Effector memory CD8-positive, alpha-beta T cell (primary cell): Measurements from ENCODE around the gene CYP3A4.
"Not testable (repeated sequence)": the region's sequence is repeated elsewhere in the genome, so short reads cannot be mapped to it uniquely, and the experiment has no call there.

Experiments used
- ATAC-seq: fragments of 150-1000 bp; cut with Tn5 transposase; replicated peaks from 2 replicates; pipeline ENCODE4 v1.10.0; 2021; ENCODE audit warnings: mild to moderate bottlenecking, moderate library complexity
- DNase-seq, 3 experiments: peaks; one replicate each; pipeline ENCODE4 v3.0.0; 2021
- H3K27ac Mint-ChIP-seq, 2 donors: one replicate each; pipeline ENCODE4 v1.8.0; 2022; ENCODE audit warnings: mild to moderate bottlenecking in 2 of 2, mixed read lengths in 2 of 2, moderate library complexity in 2 of 2
- H3K27me3 Mint-ChIP-seq, 2 donors: one replicate each; pipeline ENCODE4 v1.8.0; 2022; ENCODE audit warnings: mixed read lengths in 2 of 2
- H3K36me3 Mint-ChIP-seq: one replicate; pipeline ENCODE4 v1.8.0; 2022; ENCODE audit warnings: mild to moderate bottlenecking, moderate library complexity, mixed read lengths; ENCODE audit not compliant: insufficient read depth
- H3K4me1 Mint-ChIP-seq, 2 donors: one replicate each; pipeline ENCODE4 v1.8.0; 2022; ENCODE audit warnings: low read depth in 2 of 2, mixed read lengths in 2 of 2
- H3K4me3 Mint-ChIP-seq, 2 donors: one replicate each; pipeline ENCODE4 v1.8.0; 2022; ENCODE audit warnings: mild to moderate bottlenecking in 2 of 2, mixed read lengths in 2 of 2, moderate library complexity in 2 of 2
- H3K9me3 Mint-ChIP-seq, 2 donors: one replicate each; pipeline ENCODE4 v1.8.0; 2022; ENCODE audit warnings: mixed read lengths in 2 of 2

The CYP3A4 gene

GRCh38 chr7:99788554-99788953 lies 4.6 kb upstream of the CYP3A4 start:
- Mint-ChIP-seq H3K4me1 (peaks cover 6 to 23% of the 10 kb centered on the region in 2 donors), H3K27ac (peak overlapping the region in 1 of 2 donors; percentile 33), H3K4me3 (peak overlapping the region in 1 of 2 donors; percentile 45), H3K27me3 (peaks cover 13 to 24% of the 10 kb centered on the region in 2 donors), H3K36me3 (no peaks in the 10 kb centered on the region), H3K9me3 (no peaks in the 10 kb centered on the region)
- ATAC-seq = no peak
- DNase-seq = no peak

- Mint-ChIP-seq H3K27ac (peak overlapping the region in 1 of 2 donors; percentile 33), H3K27me3 (peaks cover 14 to 33% of the 10 kb centered on the region in 2 donors), H3K9me3 (no peaks in the 10 kb centered on the region), H3K36me3 (no peaks in the 10 kb centered on the region), H3K4me3 (no peak overlapping the region), H3K4me1 (peaks cover 6 to 23% of the 10 kb centered on the region in 2 donors)
- no peak for DNase-seq
- no peak for ATAC-seq
Observed at GRCh38 chr7:99786726-99787335, 2.8 kb upstream of the CYP3A4 start.

GRCh38 chr7:99785654-99786053 lies 1.7 kb upstream of the CYP3A4 start:
- H3K36me3 Mint-ChIP-seq, DNase-seq, H3K9me3 Mint-ChIP-seq, H3K27ac Mint-ChIP-seq, ATAC-seq, H3K4me3 Mint-ChIP-seq: not testable (repeated sequence)
- peaks cover 6 to 23% of the 10 kb centered on the region in 2 donors for H3K4me1 Mint-ChIP-seq
- H3K27me3 Mint-ChIP-seq = peaks cover 14 to 42% of the 10 kb centered on the region in 2 donors

GRCh38 chr7:99782012-99782953 lies 1.7 kb downstream of the CYP3A4 start:
- Mint-ChIP-seq H3K4me1 (no peaks in the 10 kb centered on the region), H3K27ac (no peak overlapping the region), H3K36me3 (no peaks in the 10 kb centered on the region), H3K9me3 (no peaks in the 10 kb centered on the region), H3K27me3 (peaks cover 19 to 65% of the 10 kb centered on the region in 2 donors), H3K4me3 (no peak overlapping the region)
- DNase-seq (no peak), ATAC-seq (no peak)

- no peak for DNase-seq
- no peak for ATAC-seq
- no peak overlapping the region for H3K4me3 Mint-ChIP-seq
- H3K36me3 Mint-ChIP-seq = no peaks in the 10 kb centered on the region
- H3K27me3 Mint-ChIP-seq = peaks cover 23 to 74% of the 10 kb centered on the region in 2 donors
- no peak overlapping the region for H3K27ac Mint-ChIP-seq
- no peaks in the 10 kb centered on the region for H3K4me1 Mint-ChIP-seq
- no peaks in the 10 kb centered on the region for H3K9me3 Mint-ChIP-seq
Observed at GRCh38 chr7:99780588-99780987, 3.4 kb downstream of the CYP3A4 start.

- H3K4me3 Mint-ChIP-seq = no peak overlapping the region
- DNase-seq (no peak), ATAC-seq (no peak)
- H3K36me3 Mint-ChIP-seq = no peaks in the 10 kb centered on the region
- no peak overlapping the region for H3K27ac Mint-ChIP-seq
- no peaks in the 10 kb centered on the region for H3K4me1 Mint-ChIP-seq
- H3K9me3 Mint-ChIP-seq = no peaks in the 10 kb centered on the region
- peaks cover 29 to 76% of the 10 kb centered on the region in 2 donors for H3K27me3 Mint-ChIP-seq
Observed at GRCh38 chr7:99779949-99780348, 4.0 kb downstream of the CYP3A4 start.

- H3K27me3 Mint-ChIP-seq = peaks cover 30 to 76% of the 10 kb centered on the region in 2 donors
- DNase-seq = no peak
- no peak overlapping the region for H3K4me3 Mint-ChIP-seq
- ATAC-seq = no peak
- no peaks in the 10 kb centered on the region for H3K4me1 Mint-ChIP-seq
- no peak overlapping the region for H3K27ac Mint-ChIP-seq
- H3K9me3 Mint-ChIP-seq = no peaks in the 10 kb centered on the region
- no peaks in the 10 kb centered on the region for H3K36me3 Mint-ChIP-seq
Observed at GRCh38 chr7:99778880-99779279, 5.1 kb downstream of the CYP3A4 start.

- H3K36me3 Mint-ChIP-seq, H3K9me3 Mint-ChIP-seq, H3K4me3 Mint-ChIP-seq, H3K4me1 Mint-ChIP-seq, H3K27ac Mint-ChIP-seq, ATAC-seq, DNase-seq: not testable (repeated sequence)
- H3K27me3 Mint-ChIP-seq = peaks cover 58 to 80% of the 10 kb centered on the region in 2 donors
Observed at GRCh38 chr7:99773395-99773794, 10.6 kb downstream of the CYP3A4 start.

GRCh38 chr7:99772565-99772964 lies 11.4 kb downstream of the CYP3A4 start:
- no peak overlapping the region for H3K4me3 Mint-ChIP-seq
- DNase-seq (no peak), ATAC-seq (no peak)
- no peak overlapping the region for H3K27ac Mint-ChIP-seq
- H3K4me1 Mint-ChIP-seq = peaks cover 2 to 4% of the 10 kb centered on the region in 2 donors
- H3K9me3 Mint-ChIP-seq = no peaks in the 10 kb centered on the region
- no peaks in the 10 kb centered on the region for H3K36me3 Mint-ChIP-seq
- peaks cover 56 to 71% of the 10 kb centered on the region in 2 donors for H3K27me3 Mint-ChIP-seq

- DNase-seq, H3K36me3 Mint-ChIP-seq, H3K4me1 Mint-ChIP-seq, H3K9me3 Mint-ChIP-seq, H3K27ac Mint-ChIP-seq, H3K4me3 Mint-ChIP-seq, ATAC-seq: not testable (repeated sequence)
- peaks cover 41 to 51% of the 10 kb centered on the region in 2 donors for H3K27me3 Mint-ChIP-seq
Observed at GRCh38 chr7:99769494-99769893, 14.5 kb downstream of the CYP3A4 start.

GRCh38 chr7:99768471-99768870 lies 15.5 kb downstream of the CYP3A4 start:
- peak overlapping the region in 1 of 2 donors; percentile 14 for H3K27ac Mint-ChIP-seq
- ATAC-seq = no peak

GRCh38 chr7:99767662-99768061 lies 16.3 kb downstream of the CYP3A4 start:
- ATAC-seq (no peak), DNase-seq (no peak)
- peaks cover 23 to 33% of the 10 kb centered on the region in 2 donors for H3K27me3 Mint-ChIP-seq
- peak overlapping the region in 1 of 2 donors; percentile 12 for H3K27ac Mint-ChIP-seq
- no peak overlapping the region for H3K4me3 Mint-ChIP-seq
- no peaks in the 10 kb centered on the region for H3K9me3 Mint-ChIP-seq
- no peaks in the 10 kb centered on the region for H3K36me3 Mint-ChIP-seq
- peaks cover 5 to 6% of the 10 kb centered on the region in 2 donors for H3K4me1 Mint-ChIP-seq

More at GRCh38 chr7:99768471-99768870, 15.5 kb downstream of the CYP3A4 start:
- Mint-ChIP-seq H3K9me3 (no peaks in the 10 kb centered on the region), H3K4me1 (peaks cover 5 to 6% of the 10 kb centered on the region in 2 donors), H3K27me3 (peaks cover 31 to 41% of the 10 kb centered on the region in 2 donors), H3K4me3 (no peak overlapping the region), H3K36me3 (no peaks in the 10 kb centered on the region)
- no peak for DNase-seq

- H3K9me3 Mint-ChIP-seq = no peaks in the 10 kb centered on the region
- H3K4me3 Mint-ChIP-seq = no peak overlapping the region
- H3K4me1 Mint-ChIP-seq = peaks cover 5 to 6% of the 10 kb centered on the region in 2 donors
- H3K36me3 Mint-ChIP-seq = no peaks in the 10 kb centered on the region
- H3K27ac Mint-ChIP-seq = no peak overlapping the region
- H3K27me3 Mint-ChIP-seq = peaks cover 19 to 24% of the 10 kb centered on the region in 2 donors
- no peak for DNase-seq
- no peak for ATAC-seq
Observed at GRCh38 chr7:99766484-99767099, 17.4 kb downstream of the CYP3A4 start.
